PFSK-1 (cell line): ENCODE measurements around the gene CLN5.

ENCODE experiments used
- FOXP2 ChIP-seq: optimal IDR thresholded peaks from 2 replicates; pipeline ENCODE3; 2011; ENCODE audit warnings: borderline replicate concordance, control low read depth, inconsistent platforms; ENCODE audit not compliant: insufficient read depth; ENCODE audit errors: extremely low read length, extremely low read depth
- POLR2AphosphoS5 ChIP-seq: IDR thresholded peaks from 2 replicates; pipeline ENCODE4 v1.6.1; 2012; ENCODE audit warnings: low read depth, mild to moderate bottlenecking, control low read depth, low read length, moderate library complexity
- REST ChIP-seq, 2 experiments: IDR thresholded peaks; 2 replicates each; pipeline versions ENCODE4 v1.6.1 to v1.8.0; 2011 to 2012; ENCODE audit warnings: low read depth in 2 of 2, low read length in 2 of 2, control low read depth in 1 of 2, inconsistent platforms in 1 of 2, mild to moderate bottlenecking in 1 of 2, moderate library complexity in 1 of 2; ENCODE audit not compliant: insufficient read depth in 1 of 2
- SIN3A ChIP-seq: IDR thresholded peaks from 2 replicates; pipeline ENCODE4 v1.6.1; 2012; ENCODE audit warnings: mild to moderate bottlenecking, low read length, moderate library complexity, borderline replicate concordance; ENCODE audit not compliant: insufficient read depth
- TAF1 ChIP-seq: IDR thresholded peaks from 2 replicates; pipeline ENCODE4 v1.6.1; 2012; ENCODE audit warnings: low read length, control low read depth, borderline replicate concordance; ENCODE audit not compliant: insufficient read depth

DNA sequence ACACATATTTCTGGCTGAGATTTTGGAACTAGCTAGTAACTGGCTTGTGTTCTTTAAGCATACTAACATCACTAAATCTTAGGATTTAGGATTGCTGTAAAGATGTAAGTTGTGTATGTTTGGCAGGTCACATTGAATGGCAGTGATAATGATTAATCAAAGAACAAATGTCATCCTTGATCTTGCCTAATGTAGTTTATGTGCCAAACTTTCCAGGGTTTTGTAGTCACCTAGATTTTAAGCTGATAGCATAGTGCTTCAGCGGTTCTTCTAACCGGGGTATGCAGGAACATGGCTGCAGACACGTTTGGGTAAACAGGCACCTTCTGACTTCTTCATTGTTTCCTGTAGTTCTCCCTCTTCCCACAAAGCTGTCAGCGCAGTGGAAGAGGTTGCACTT lies 9.7 kb downstream of the CLN5 start:
- TF ChIP-seq REST (IDR thresholded peaks at IDR 0.05; ENCODE audit: insufficient read depth in 1 of 2, low read depth in 2 of 2, low read length in 2 of 2) (no peak), POLR2AphosphoS5 (no peak), SIN3A (no peak), FOXP2 (no peak), TAF1 (no peak)
